ENCODE measurements around the gene NKX1-2. TPM values are rescaled to one million over a fixed set of nuclear protein-coding genes. Genes with fewer than 3 reads are reported as not detected.

The NKX1-2 gene
- total and polyA plus RNA-seq, 2 of the 8 experiments (the other 6 are each of a cell fraction or from before 2014, with no cell fraction given), result 12.7 to 34.9 TPM

DNA sequence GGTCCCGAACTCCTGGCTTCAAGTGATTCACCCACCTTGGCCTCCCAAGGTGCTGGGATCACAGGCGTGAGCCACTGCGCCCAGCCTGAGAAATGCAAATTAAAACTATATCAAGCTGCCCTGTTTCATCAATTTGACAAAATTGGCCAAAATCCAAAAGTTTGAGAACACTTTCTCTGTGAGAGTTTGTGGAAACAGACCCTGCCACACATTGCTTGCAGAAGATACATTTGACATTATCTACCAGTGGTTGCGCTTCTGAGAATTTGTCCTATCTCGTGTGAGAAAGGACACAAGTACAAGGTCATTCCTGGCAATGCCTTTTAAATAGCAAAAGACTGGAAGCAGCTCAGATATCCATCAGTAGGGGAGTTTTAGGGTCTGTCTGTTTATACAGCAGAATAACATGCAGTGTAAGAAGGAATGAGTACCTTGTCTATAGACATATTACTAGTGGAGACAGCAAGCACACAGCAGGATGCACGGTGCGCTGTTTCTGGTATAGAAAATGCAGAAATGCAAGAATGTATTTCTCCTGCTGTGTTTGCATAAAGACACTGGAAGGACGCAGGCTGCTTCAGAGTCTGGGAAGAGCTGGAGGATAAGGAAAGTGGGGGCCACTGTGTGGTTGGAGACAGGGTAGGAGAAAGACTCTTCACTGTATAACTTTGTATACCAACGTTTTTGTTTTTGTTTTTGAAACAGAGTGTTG, 16.1 kb upstream of the NKX1-2 start:
- H3K4me1 ChIP-seq (replicated peaks in 1 of 4; ENCODE audit: control insufficient read depth in 3 of 4, insufficient read depth in 4 of 4, low read length in 3 of 4), result peaks cover 26 to 54% (median 35%) of the 10 kb centered on the region in 4 experiments
- peaks cover 5% of the 10 kb centered on the region; the same call in 1 of the 2 replicates for H3K23me2 ChIP-seq (ENCODE audit: low read depth, low read length)
- H2BK5ac ChIP-seq (ENCODE audit: low read depth, low read length), result peak overlapping the region; percentile 21; the same call in 1 of the 2 replicates
- peak overlapping the region; percentile 37 to 57 for H3K4me2 ChIP-seq (ENCODE audit: insufficient read depth in 1 of 2, low read depth in 2 of 2, low read length in 2 of 2)
- H4K91ac ChIP-seq (replicated peaks; ENCODE audit: insufficient read length, low read length), result no peak overlapping the region
- H3K27me3 ChIP-seq (replicated peaks in 1 of 4; ENCODE audit: control insufficient read depth in 3 of 4, extremely low read depth in 1 of 4, insufficient read depth in 3 of 4, low read length in 3 of 4), result no peaks in the 10 kb centered on the region
- no peak overlapping the region for H3K23ac ChIP-seq (ENCODE audit: insufficient read length)
- no peak overlapping the region for H2BK20ac ChIP-seq (ENCODE audit: low read length)
- H2BK15ac ChIP-seq (ENCODE audit: low read length), result no peak overlapping the region
- no peaks in the 10 kb centered on the region for H3K9me3 ChIP-seq (ENCODE audit: insufficient read depth in 2 of 2, low read depth in 1 of 2, low read length in 1 of 2)
- no peak overlapping the region for H3K27ac ChIP-seq (ENCODE audit: low read depth, low read length)
- DNase-seq (ENCODE audit: low read depth in 1 of 2, low spot score in 2 of 2), result no peak
- ChIA-PET POLR2A (ENCODE audit: partially characterized antibody) (interaction anchor here (0.8 to 2.9 kb wide), 9 partner anchors 12 to 113 kb away, joined by 3 to 20 read pairs (median 3); partner anchors contain the start of genes NKX1-2 and OAT), CTCF (ENCODE audit: partially characterized antibody) (interaction anchor here (0.6 to 1.2 kb wide), 4 partner anchors 12 to 1439 kb away, joined by 3 read pairs; no protein-coding TSS in a partner anchor)
- 0 out of 2 replicates have a peak overlapping the region, but pooled peaks have one; percentile 3 for H2BK12ac ChIP-seq (ENCODE audit: low read depth, low read length)
- H2BK120ac ChIP-seq (replicated peaks; ENCODE audit: low read depth, low read length), result peak overlapping the region; percentile 52
- H3K56ac ChIP-seq (replicated peaks; ENCODE audit: insufficient read length, low read depth, low read length), result no peak overlapping the region
- H3K4ac ChIP-seq (replicated peaks; ENCODE audit: insufficient read length, low read depth, low read length), result no peak overlapping the region
- peak; percentile 55 for FAIRE-seq
- H4K20me1 ChIP-seq (replicated peaks in 1 of 2; ENCODE audit: control insufficient read depth in 1 of 2, insufficient read depth in 2 of 2, low read length in 2 of 2), result peaks cover 0 to 4% of the 10 kb centered on the region in 2 experiments
- H4K5ac ChIP-seq (ENCODE audit: insufficient read length, low read depth, low read length), result no peak overlapping the region
- H3K18ac ChIP-seq (ENCODE audit: extremely low read depth, low read length), result no peak overlapping the region
- no peak overlapping the region for H2AFZ ChIP-seq (ENCODE audit: low read length)
- H3K36me3 ChIP-seq (ENCODE audit: control insufficient read depth in 2 of 4, insufficient read depth in 4 of 4, low read length in 3 of 4), result 0 out of 8 replicates have a peak, but pooled peaks cover 0 to under 1% (median 0%) of the 10 kb centered on the region in 4 experiments
- TF ChIP-seq TEAD4 (IDR thresholded peaks at IDR 0.05; ENCODE audit: low read depth, low read length), result peak; percentile 79; the same call in 1 of the 2 replicates
- TF ChIP-seq EZH2 (IDR thresholded peaks at IDR 0.05; ENCODE audit: low read depth, low read length, severe bottlenecking), result no peak
- 0 out of 2 replicates have a peak, but pooled peaks have one; percentile 10 for TF ChIP-seq TCF12 (IDR thresholded peaks at IDR 0.05; ENCODE audit: low read depth, low read length)
- peak; percentile 63; the same call in 1 of the 2 replicates for TF ChIP-seq POU5F1 (IDR thresholded peaks at IDR 0.05; ENCODE audit: low read depth, low read length)
- no peak for TF ChIP-seq SAP30 (IDR thresholded peaks at IDR 0.05; ENCODE audit: insufficient read depth, insufficient replicate concordance, low read length)
- TF ChIP-seq CHD2 (IDR thresholded peaks at IDR 0.05; ENCODE audit: low read length), result no peak
- no peak overlapping the region for H4K8ac ChIP-seq (ENCODE audit: extremely low read depth, insufficient read depth, low read length)
- H3K79me2 ChIP-seq (ENCODE audit: control insufficient read depth in 1 of 2, insufficient read depth in 2 of 2, low read length in 2 of 2), result peaks cover 0 to 15% of the 10 kb centered on the region in 2 experiments; a peak in 2 of 4 replicates
- no peak overlapping the region for H3K4me3 ChIP-seq (ENCODE audit: extremely low read depth in 1 of 4, insufficient read depth in 2 of 4, low read depth in 3 of 4, low read length in 4 of 4)
- no peak overlapping the region for H3K14ac ChIP-seq (ENCODE audit: insufficient read length)
- H3K9ac ChIP-seq (replicated peaks in 1 of 4; ENCODE audit: extremely low read depth in 1 of 4, low read depth in 3 of 4, low read length in 3 of 4), result no peak overlapping the region
- peaks cover 3% of the 10 kb centered on the region for H3K79me1 ChIP-seq (ENCODE audit: low read depth, low read length)
- WGBS, 2 experiments (ENCODE audit: extremely low coverage in 1 of 2, insufficient coverage in 1 of 2, insufficient read length in 1 of 2, insufficient replicate concordance in 2 of 2, low coverage in 1 of 2, low lambda C conversion rate in 2 of 2, missing lambda C conversion rate in 1 of 2), result 39% methylated on average over 9 of the region's 9 CpGs; no CpG with 5 or more reads in 1 of the 2 experiments
- H2AK5ac ChIP-seq (ENCODE audit: low read depth, low read length), result no peak overlapping the region; the same call in 1 of the 2 replicates

All from H1 (cell line).